ENCODE results near the gene TBX22.
"Not testable (repeated sequence)": the region's sequence is repeated elsewhere in the genome, so short reads cannot be mapped to it uniquely, and the experiment has no call there.

Gene TBX22

GRCh38 chrX:80014141-80014940 is at the start of gene TBX22:
TBX22 (plus strand) TSS chrX:80014753; CDS start chrX:80022270, 7,517 bp downstream.
- no peak for DNase-seq (ENCODE audit: low spot score)

- DNase-seq (ENCODE audit: low spot score): no peak
These were observed 38.9 kb upstream of the TBX22 start for GRCh38 chrX:79975605-79976004.

GRCh38 chrX:80004458-80004857 is 10.1 kb upstream of the TBX22 start:
- DNase-seq (ENCODE audit: low spot score): no peak

GRCh38 chrX:80011522-80011921 is 3.0 kb upstream of the TBX22 start:
- DNase-seq (ENCODE audit: low spot score): no peak

- DNase-seq (ENCODE audit: low spot score): no peak
These were observed 1.6 kb downstream of the TBX22 start for GRCh38 chrX:80016182-80016581.

GRCh38 chrX:80021621-80022020 is 7.1 kb downstream of the TBX22 start:
- no peak for DNase-seq (ENCODE audit: low spot score)

GRCh38 chrX:80022363-80023031 is 7.9 kb downstream of the TBX22 start:
- no peak for DNase-seq (ENCODE audit: low spot score)

- no peak for DNase-seq (ENCODE audit: low spot score)
These were observed 11.6 kb downstream of the TBX22 start for GRCh38 chrX:80026116-80026515.

GRCh38 chrX:80066156-80066555 is 51.6 kb downstream of the TBX22 start:
- DNase-seq (ENCODE audit: low spot score): not testable (repeated sequence)

GRCh38 chrX:80075625-80076024 is 61.1 kb downstream of the TBX22 start:
- DNase-seq (ENCODE audit: low spot score): not testable (repeated sequence)
